RWPE1 (cell line): ENCODE results near the gene UIMC1.

Experiments used
- CTCF ChIA-PET: fragments of 350-600 bp; sonication (Branson Sonifier 250); formaldehyde crosslinking; extraction: SDS; loops from one replicate; lab custom pipeline; 2021; lab: Yijun Ruan, JAX
- POLR2A ChIA-PET: fragments of 400-600 bp; formaldehyde crosslinking; extraction: SDS; loops from one replicate; lab custom pipeline; 2020; ENCODE audit warnings: antibody characterized with exemption; ENCODE audit not compliant: low non-redundant PET; lab: Yijun Ruan, JAX
- DNase-seq: peaks from one replicate; pipeline ENCODE4 v3.0.0; 2012; ENCODE audit warnings: low spot score
- H3K27ac ChIP-seq: fragments of 450-650 bp; 2 replicates; pipeline ENCODE4 v1.5.1; 2017
- TF ChIP-seq, protein P1 (sequence below): fragments of 450-650 bp; conservative IDR thresholded peaks from 2 replicates; pipeline ENCODE4 v1.5.1; 2017; ENCODE audit warnings: low read depth, mild to moderate bottlenecking

UIMC1 gene

GRCh38 chr5:176895831-176896230 lies 110.7 kb downstream of the UIMC1 start:
- TF ChIP-seq, protein P1, sequence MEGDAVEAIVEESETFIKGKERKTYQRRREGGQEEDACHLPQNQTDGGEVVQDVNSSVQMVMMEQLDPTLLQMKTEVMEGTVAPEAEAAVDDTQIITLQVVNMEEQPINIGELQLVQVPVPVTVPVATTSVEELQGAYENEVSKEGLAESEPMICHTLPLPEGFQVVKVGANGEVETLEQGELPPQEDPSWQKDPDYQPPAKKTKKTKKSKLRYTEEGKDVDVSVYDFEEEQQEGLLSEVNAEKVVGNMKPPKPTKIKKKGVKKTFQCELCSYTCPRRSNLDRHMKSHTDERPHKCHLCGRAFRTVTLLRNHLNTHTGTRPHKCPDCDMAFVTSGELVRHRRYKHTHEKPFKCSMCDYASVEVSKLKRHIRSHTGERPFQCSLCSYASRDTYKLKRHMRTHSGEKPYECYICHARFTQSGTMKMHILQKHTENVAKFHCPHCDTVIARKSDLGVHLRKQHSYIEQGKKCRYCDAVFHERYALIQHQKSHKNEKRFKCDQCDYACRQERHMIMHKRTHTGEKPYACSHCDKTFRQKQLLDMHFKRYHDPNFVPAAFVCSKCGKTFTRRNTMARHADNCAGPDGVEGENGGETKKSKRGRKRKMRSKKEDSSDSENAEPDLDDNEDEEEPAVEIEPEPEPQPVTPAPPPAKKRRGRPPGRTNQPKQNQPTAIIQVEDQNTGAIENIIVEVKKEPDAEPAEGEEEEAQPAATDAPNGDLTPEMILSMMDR, result no peak
- no peak for DNase-seq
- ChIA-PET POLR2A (no interaction called here), CTCF (interaction anchor here (0.5 kb wide), 1 partner anchor 12 kb away, joined by 3 read pairs; no protein-coding TSS in a partner anchor)
- no peak overlapping the region for H3K27ac ChIP-seq

GRCh38 chr5:176894298-176894697 lies 112.3 kb downstream of the UIMC1 start:
- TF ChIP-seq, protein P1, result no peak
- ChIA-PET CTCF (no interaction called here), POLR2A (no interaction called here)
- no peak overlapping the region for H3K27ac ChIP-seq
- DNase-seq, result no peak

DNA sequence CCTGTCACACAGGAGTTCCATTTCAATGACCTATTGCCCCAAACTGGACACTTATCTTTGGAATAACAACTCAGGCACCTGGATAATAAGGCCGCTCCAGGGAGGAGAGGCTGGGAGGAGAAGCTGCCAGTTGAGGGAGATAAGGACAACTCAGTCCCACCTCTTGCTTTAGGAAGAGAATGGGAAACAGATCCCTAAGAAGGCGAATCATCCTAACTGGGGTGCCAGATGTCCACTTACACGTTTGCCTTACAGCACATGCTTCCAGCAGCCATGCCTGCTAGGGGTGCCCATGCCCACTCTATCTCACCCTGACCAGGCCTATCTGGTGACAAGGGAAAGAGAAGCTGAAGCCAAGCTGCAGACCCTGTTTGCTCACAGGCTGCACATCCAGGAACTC lies 113.9 kb downstream of the UIMC1 start:
- no peak for DNase-seq
- POLR2A ChIA-PET, result no interaction called here

GRCh38 chr5:176891331-176891958 lies 115.1 kb downstream of the UIMC1 start:
- TF ChIP-seq, protein P1, result no peak

More for the DNA sequence above, 113.9 kb downstream of the UIMC1 start:
- H3K27ac ChIP-seq, result no peak overlapping the region
- TF ChIP-seq, protein P1, result no peak
- CTCF ChIA-PET, result no interaction called here

DNA sequence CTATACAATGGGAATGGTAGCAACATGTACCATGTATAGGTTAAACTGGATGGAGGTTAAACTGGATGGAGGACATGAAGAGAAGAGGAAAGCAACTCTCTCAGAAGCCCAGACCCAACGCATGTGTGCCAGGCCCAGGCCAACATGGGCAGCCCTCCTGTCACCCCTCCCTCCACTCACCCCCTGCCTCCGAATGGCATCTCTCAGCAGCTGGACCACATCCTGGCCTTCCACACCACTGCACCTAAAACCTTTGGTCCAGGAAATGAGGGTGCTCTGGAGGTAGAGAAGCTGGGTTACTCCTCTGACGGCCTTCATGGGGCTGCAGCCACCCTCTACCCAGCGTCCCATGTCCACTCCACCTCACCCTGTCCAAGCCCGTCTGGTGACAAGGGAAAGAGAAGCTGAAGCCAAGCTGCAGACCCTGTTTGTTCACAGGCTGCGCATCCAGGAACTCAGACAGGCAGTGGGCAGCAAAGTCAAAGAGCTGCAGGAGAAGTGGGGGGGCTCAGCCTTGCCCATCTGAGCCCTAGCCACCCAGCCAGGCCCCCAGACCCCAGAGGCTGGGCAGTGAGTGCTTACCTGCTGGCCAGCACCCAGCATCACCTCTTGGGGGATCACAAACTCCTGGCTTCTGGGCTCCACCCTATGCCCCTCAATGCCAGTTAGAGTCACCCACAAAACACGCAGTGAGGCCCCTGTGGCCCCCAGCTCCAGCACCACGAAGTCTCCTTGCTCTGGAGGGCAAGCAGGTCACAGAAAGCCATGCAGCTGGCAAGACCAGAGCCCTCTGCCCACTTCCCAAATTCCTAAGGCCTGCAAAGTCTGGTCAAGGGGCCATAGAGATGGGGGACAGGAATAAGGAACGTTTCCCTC lies 115.9 kb downstream of the UIMC1 start:
- ChIA-PET POLR2A (no interaction called here), CTCF (interaction anchor here (0.7 kb wide), 1 partner anchor 115 kb away, joined by 3 read pairs; no protein-coding TSS in a partner anchor)
- H3K27ac ChIP-seq, result no peak overlapping the region
- TF ChIP-seq, protein P1, result no peak
- DNase-seq, result no peak

More at GRCh38 chr5:176891331-176891958, 115.1 kb downstream of the UIMC1 start:
- no peak overlapping the region for H3K27ac ChIP-seq
- DNase-seq, result no peak
- ChIA-PET CTCF (no interaction called here), POLR2A (no interaction called here)
